SK-N-SH treated with all-trans-retinoic acid at 6 μM for 48 hours (cell line): ENCODE measurements around the gene UPK3B.
"Not testable (repeated sequence)": the region's sequence is repeated elsewhere in the genome, so short reads cannot be mapped to it uniquely, and the experiment has no call there.

Experiments used
- ATAC-seq: fragments of 200-7000 bp; cut with Tn5 transposase; 3 replicates; pipeline ENCODE4 v1.9.1; 2020; ENCODE audit warnings: mild to moderate bottlenecking, moderate library complexity
- BACH2 ChIP-seq: fragments of 250-450 bp; sonication (Bioruptor Pico); IDR thresholded peaks from 2 replicates; pipeline ENCODE4 v1.9.0; 2021; ENCODE audit warnings: mild to moderate bottlenecking, borderline replicate concordance
- CSDC2 ChIP-seq: fragments of 250-450 bp; sonication (Bioruptor Pico); IDR thresholded peaks from 2 replicates; pipeline ENCODE4 v1.5.0; 2020; ENCODE audit warnings: mild to moderate bottlenecking, moderate library complexity
- ESRRG ChIP-seq: fragments of 250-450 bp; sonication (Bioruptor Pico); IDR thresholded peaks from 2 replicates; pipeline ENCODE4 v1.6.1; 2021; ENCODE audit warnings: mild to moderate bottlenecking
- GLIS3 ChIP-seq: fragments of 250-450 bp; sonication (Bioruptor Pico); IDR thresholded peaks from 2 replicates; pipeline ENCODE4 v1.5.0; 2020; ENCODE audit warnings: mild to moderate bottlenecking, moderate library complexity
- ISL1 ChIP-seq: fragments of 250-450 bp; sonication (Bioruptor Pico); IDR thresholded peaks from 2 replicates; pipeline ENCODE4 v2.1.2; 2022; ENCODE audit warnings: mild to moderate bottlenecking, moderate library complexity
- PPARA ChIP-seq: fragments of 250-450 bp; sonication (Bioruptor Pico); IDR thresholded peaks from 2 replicates; pipeline ENCODE4 v1.5.0; 2020; ENCODE audit warnings: mild to moderate bottlenecking, borderline replicate concordance
- ZNF565 ChIP-seq: fragments of 450-650 bp; formaldehyde crosslinking; conservative IDR thresholded peaks from 2 replicates; pipeline ENCODE4 v1.5.0; 2020; ENCODE audit warnings: low read depth, mild to moderate bottlenecking, moderate library complexity
- ZNF8 ChIP-seq: fragments of 450-650 bp; formaldehyde crosslinking; IDR thresholded peaks from 2 replicates; pipeline ENCODE4 v1.5.0; 2020; ENCODE audit warnings: mild to moderate bottlenecking, moderate library complexity
- TF ChIP-seq, protein P1 (sequence below): fragments of 250-450 bp; sonication (Bioruptor Pico); IDR thresholded peaks from 2 replicates; pipeline ENCODE4 v1.5.1; 2021; ENCODE audit warnings: mild to moderate bottlenecking, moderate library complexity

The UPK3B gene

DNA sequence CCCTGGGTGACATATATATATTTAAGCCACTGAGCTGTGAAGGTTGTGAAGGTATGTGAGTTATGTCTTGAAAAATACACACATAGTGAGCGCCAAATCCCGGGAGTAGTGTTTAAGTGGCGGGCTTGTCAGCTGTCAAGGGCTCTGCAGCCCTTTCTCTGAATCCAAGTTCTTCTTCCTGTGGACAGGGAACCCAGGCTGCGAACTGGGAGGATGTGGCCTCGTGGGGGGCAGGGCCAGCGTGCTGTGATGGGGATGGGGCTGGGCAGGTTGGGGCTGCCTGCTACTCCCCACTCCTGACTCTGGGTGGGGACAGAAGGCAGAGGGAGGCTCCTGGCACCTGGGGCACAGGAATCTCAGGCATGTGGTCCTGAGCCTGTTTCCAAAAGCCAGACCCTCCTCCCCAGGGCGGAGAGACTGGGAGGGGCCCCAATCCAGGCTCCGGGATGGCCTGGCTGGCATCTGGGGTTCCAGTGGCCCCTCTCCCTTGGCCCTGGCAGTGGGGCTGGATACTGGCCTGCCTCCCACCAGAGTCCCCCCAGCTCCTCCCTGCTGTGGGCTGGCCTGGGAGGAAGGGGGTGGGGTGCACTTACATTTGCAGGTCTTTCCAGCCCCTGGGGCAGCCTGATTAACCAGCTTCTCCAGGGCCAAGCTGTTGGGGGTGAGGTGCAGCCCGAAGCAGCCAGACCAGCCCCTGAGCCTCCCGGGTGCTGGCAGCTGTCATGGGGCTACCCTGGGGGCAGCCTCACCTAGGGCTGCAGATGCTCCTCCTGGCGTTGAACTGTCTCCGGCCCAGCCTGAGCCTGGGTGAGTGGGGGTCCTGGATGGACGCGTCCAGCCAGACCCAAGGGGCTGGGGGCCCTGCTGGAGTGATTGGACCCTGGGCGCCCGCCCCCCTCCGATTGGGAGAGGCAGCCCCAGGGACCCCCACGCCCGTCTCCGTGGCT is at the start of gene UPK3B:
Gene UPK3B, plus strand, starts transcription at position 622 of the 947 bp plus-strand sequence. Its CDS starts 101 bp downstream, at position 723.
- peak; percentile 3 for ATAC-seq
- TF ChIP-seq ESRRG (CRISPR knock-in tag) (no peak), CSDC2 (CRISPR knock-in tag) (no peak), BACH2 (no peak), GLIS3 (CRISPR knock-in tag) (no peak), ZNF8 (CRISPR knock-in tag) (no peak), ZNF565 (CRISPR knock-in tag) (no peak), ISL1 (no peak), PPARA (no peak)
- TF ChIP-seq, protein P1, sequence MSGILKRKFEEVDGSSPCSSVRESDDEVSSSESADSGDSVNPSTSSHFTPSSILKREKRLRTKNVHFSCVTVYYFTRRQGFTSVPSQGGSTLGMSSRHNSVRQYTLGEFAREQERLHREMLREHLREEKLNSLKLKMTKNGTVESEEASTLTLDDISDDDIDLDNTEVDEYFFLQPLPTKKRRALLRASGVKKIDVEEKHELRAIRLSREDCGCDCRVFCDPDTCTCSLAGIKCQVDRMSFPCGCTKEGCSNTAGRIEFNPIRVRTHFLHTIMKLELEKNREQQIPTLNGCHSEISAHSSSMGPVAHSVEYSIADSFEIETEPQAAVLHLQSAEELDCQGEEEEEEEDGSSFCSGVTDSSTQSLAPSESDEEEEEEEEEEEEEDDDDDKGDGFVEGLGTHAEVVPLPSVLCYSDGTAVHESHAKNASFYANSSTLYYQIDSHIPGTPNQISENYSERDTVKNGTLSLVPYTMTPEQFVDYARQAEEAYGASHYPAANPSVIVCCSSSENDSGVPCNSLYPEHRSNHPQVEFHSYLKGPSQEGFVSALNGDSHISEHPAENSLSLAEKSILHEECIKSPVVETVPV, result no peak

DNA sequence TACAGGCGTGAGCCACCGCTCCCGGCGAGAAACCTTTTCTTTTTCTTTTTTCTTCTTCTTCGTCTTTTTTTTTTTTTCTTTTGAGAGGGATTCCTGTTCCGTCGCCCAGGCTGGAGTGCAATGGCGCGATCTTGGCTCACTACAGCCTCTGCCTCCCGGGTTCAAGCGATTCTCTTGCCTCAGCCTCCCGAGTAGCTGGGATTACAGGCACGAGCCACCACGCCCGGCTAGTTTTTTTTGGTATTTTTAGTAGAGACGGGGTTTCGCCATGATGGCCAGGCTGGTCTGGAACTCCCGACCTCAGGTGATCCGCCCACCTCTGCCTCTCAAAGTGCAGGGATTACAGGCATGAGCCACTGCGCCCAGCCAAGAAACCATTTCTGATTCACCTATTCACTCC is 49.6 kb upstream of the UPK3B start:
- ATAC-seq, result not testable (repeated sequence)

DNA sequence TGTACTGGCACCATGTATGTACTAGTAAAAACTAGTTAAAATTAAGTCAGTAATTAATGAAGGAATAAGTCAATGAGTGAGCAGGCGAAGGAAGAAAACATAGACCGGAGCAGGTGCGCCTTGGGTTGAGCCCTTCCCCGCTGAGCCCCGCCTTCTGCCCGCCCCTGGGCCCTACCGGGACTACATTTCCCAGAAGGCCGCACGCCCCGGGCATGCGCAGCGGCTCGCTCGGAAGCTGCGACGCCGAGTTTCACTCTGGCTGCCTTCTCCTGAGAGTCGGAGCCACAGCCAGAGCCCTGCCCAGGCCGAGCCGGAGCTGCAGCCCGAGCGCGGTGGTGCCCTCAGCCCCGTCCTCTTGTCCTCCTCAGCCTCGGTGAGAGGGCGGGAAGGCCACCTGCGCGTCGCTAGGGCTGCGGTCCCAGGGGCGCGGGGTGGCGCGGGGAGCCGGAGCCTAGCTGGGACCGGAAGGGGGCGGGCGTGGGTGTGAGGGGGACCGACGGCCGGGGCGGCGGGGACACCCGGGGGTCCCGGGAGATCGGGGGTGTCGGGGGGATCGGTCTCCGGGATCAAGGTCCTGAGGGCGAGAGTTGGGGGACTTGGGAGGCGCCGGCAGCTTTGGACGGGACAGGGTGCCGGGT is 48.8 kb upstream of the UPK3B start, which contains the start of gene DTX2:
Gene DTX2, plus strand, starts transcription at position 246 of the 638 bp plus-strand sequence. CDS start 18,801 bp downstream, outside the sequence.
- peak; percentile 99 for ATAC-seq

DNA sequence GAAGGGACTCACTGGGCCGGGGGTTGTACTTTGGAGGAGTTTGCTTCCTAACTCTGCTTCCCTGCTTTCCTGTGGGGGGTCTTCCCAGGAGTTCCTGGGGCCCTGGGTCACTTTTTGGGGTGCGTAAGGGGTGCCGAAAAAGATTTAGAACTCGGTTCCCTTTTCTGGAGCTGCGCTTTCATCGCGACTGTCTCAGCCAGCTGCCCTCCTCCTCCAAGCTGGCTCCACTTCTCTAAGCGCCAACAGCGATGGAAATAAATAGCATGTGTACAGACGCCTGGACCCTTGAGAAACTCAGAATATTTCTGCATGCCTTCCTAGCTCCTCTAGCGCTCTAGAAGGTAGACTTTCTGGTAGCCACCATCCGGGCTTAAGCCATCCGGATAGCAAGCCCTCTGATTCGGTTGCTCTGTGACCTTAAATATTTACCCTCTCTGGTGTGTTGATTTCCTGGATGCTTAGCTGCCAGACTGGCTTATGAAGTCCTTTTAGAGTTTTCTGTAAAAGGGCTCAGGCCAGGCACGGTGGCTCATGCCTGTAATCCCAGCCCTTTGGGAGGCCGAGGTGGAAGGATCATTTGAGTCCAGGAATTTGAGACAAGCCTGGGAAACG is 48.0 kb upstream of the UPK3B start:
- peak; percentile 47 for ATAC-seq

DNA sequence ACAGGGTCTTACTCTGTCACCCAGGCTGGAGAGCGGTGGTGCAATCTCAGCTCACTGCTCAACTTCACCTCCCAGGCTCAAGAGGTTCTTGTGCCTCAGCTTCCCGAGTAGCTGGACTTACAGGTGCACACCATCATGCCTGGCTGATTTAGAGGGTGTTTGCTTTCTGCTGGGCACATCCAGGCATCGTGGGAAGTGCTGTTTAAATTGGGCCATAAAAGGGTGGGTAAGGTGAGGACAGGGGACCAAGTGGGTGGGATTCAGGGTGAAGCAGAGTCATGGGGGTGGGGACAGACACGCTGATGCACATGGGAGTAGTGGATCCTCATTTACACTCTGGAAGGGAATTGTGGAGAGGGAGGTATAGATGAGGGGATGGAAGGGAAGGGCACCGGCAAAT is 45.4 kb upstream of the UPK3B start:
- ATAC-seq, result not testable (repeated sequence)

DNA sequence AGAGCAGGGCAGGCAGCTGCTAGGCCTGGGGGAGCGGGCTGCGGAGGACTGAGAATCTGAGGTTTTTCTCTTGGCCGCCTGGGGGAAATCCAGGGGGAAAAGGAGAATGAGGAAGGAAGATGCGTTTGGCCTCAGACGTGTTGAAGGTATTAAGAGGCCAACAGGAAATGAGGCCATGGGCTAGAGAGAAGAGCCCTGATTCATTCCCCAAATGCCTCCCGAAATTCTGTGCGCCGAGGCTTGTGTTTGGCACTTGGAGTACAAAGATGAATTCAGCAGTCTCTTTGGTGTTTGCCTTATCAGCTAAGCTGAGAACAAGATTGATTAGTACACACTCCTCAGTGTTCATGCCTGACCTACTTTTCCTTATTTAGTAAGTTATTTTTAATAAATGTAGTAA is 44.4 kb upstream of the UPK3B start:
- ATAC-seq, result not testable (repeated sequence)

DNA sequence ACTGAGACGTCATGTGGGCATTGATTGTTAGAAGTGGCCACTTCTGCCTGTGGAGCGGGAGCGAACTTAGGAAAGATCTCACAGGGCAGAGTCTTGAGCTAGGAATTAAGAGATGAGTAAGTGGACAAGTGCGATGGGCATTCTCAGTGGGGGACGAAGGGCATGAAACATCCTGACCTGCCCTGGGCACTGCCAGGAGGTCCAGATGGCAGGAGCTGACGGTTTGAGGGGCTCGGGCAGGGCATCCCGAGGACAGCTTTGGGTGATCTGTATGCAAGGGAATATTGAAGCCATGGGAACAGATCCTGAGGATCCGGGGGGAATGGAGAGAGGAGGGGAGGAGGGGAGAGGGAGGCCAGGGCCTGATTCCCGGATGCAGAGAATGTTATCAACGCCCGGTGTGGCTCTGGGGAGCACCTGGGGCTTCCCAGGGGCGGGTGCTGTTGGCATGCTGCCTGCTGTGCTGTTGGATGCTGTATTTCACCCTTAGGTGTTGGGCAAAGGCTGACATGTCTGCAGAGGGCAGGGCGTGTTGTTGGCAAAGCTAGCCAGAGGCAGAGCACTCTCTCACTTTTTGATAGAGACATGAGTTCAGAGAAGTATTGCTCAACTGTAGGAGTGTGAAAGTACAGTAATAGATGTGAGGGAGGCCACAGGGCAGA is 42.5 kb upstream of the UPK3B start:
- peak; percentile 30; the same call in 1 of the 3 replicates for ATAC-seq

DNA sequence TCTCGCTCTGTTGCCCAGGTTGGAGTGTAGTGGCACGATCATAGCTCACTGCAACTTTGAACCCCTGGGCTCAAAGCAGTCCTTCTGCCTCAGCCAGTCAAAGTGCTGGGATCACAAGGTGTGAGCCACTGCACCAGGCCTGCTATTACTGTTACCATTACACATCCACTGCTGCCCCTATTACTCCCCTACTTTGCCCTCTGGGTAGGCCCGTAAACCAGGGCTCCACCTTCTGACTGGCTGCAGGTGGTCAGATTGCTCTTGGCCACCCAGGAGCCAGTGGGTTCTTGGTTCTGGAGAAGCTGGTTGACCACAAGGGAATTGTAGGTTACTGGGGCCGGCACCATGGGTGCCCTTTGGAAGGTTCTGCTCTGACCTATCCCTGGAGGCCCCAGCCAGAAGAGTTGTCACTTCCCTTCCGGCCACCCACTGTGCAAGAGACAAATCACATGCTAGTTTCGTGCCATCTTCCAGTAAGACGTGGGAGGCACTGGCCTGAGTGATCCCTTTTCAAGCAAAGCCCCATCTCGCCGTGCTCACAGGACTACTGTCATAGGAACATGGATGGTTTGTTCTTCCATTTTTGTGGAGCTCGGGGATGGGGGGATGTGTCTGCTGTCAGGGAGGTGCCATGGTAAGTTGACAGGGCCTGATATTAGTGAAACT is 38.7 kb upstream of the UPK3B start:
- ATAC-seq, result not testable (repeated sequence)

DNA sequence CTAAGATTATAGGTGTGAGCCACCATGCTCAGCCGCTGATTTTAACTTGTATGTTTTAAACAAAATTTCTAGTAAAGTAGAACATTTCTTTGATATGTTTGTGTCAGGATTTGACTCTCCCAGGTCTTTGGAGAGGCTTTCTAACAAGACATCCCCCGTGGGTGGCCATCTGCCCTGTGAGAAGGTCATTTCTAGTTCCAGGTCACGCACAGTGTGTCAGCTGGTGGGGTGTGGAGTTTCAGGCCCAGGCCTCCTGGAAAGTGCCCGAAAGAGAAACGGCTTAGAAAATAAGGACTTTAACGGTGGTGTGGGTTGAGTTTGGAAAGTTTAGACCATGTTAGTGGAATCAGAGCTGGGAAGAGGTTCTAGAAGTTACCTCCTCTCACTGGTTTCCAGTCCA is 37.3 kb upstream of the UPK3B start:
- ATAC-seq, result not testable (repeated sequence)

DNA sequence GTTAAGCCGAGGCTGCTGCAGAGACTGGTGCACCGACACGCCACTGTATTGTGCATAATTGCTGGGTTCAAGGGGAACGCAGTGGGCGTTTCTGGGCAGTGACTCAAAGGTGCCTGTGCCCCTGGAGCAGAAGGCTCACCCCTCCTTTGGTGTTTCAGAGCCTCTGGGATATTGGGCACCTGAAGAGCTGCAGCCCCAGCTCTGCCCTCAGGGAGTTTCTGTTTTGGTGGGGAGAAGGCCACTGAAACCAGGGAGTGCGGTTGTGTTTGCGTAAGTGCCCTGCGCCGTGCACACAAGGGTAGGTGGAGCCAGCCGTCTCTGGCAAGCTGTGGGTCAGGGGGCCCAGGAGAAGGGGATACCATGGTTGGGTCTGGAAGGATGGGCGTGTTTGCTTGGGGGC is 34.1 kb upstream of the UPK3B start:
- ATAC-seq, result not testable (repeated sequence)

DNA sequence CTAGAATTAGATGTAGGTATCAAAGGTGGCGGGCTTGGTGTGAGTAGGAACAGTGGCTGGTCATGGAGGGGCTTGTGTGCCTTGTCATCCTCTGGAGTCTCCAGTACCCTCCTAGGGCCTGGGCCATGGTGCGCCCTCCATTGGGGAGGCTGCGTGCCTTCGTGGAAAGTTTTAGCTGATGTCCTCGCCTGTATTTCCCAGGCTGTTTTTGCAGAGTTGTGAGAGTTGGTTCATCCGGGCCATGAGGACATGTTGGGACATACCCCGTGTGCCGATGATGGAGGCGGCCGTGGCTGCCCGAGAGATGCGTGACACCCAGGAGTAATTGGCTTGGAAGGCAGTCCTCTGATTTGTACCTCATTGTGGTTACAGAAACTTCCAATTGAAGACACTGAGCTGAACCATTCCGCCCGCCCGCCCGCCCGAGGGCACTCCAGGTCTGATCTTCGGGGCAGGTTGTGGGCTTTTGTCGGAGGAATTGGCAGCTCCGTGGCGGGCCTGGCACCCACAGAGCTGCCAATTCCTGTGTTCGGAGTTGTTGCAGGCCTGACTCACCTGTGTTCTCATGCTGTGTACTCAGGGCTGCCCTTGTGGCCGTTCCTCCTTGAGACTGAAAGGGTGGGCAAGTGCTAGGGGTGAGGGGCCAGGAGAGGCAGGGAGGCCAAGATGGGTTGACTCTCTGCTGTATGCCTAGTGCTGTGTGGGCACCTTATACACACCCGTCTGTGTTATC is 33.4 kb upstream of the UPK3B start:
- ATAC-seq, result not testable (repeated sequence)

DNA sequence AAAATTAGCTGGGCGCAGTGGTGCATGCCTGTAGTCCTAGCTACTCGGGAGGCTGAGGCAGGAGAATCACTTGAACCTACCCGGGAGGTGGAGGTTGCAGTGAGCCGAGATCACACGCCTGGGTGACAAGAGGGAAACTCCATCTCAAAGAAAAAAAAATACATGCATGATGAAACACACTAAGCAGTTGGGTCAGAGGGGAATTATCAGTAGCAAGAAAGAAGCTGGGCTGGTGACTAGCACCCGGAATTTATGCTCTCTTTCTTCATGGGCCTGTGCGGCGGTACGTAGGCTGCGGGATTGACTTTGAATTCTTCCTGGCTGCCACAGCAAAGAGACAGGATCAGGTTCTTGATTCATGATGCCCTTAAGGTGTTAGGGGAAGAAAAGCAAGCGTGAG is 30.7 kb upstream of the UPK3B start:
- ATAC-seq, result not testable (repeated sequence)

DNA sequence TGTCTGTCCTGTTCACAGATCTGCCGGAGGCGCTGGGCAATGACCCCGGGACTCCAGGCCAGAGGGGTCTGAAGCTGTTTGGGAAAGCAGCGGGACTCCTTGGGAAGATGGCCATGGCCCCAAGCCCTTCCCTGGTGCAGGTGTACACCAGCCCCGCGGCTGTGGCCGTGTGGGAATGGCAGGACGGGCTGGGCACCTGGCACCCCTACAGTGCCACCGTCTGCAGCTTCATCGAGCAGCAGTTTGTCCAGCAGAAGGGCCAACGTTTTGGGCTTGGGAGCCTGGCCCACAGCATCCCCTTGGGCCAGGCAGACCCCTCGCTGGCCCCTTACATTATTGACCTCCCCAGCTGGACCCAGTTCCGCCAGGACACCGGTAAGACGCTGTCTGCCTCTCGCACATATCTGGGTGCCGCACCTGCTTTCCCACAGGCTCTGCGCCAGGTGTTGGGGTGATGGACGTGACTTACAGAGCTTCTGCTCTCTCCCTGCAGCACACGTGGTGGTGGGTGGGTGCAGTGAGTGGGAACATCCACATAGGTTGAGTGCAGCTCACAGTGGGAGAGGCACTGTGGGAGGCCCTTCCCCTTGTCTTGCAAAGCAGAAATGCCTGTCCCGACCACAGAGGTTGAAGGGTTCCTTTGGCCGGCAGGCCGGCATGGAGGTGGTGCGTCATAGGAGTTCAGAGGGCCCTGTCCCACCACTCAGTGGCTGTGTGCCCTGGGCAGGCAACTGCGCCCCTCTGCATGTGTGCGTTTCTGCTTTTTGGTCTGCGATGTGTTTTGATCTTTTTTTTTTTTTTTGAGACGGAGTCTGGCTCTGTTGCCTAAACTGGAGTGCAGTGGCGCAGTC is 29.7 kb upstream of the UPK3B start:
- not testable (repeated sequence) for ATAC-seq

DNA sequence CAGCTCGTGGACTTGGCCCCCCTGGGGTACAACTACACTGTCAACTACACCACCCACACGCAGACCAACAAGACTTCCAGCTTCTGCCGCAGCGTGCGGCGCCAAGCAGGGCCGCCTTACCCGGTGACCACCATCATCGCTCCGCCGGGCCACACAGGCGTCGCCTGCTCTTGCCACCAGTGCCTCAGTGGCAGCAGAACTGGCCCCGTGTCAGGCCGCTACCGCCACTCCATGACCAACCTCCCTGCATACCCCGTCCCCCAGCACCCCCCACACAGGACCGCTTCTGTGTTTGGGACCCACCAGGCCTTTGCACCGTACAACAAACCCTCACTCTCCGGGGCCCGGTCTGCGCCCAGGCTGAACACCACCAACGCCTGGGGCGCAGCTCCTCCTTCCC is 27.7 kb upstream of the UPK3B start:
- not testable (repeated sequence) for ATAC-seq

DNA sequence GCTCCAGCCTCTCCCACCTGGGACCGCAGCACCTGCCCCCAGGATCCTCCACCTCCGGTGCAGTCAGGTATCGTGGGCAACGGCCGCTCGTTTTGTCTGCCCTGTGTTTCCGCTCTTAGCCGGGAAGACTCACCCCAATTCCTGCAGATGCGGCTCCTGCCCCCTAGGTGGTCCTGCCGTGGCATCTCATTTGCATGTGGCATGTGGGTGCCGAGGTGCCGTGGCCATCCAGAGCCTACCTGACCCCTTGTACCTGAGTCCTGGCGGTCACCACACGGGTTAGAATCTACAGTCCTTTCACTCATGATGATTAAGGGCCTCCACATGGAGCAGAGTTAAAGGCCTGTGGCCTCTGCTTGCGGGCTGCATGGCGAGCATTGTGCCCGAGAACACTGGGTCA is 27.3 kb upstream of the UPK3B start:
- not testable (repeated sequence) for ATAC-seq

DNA sequence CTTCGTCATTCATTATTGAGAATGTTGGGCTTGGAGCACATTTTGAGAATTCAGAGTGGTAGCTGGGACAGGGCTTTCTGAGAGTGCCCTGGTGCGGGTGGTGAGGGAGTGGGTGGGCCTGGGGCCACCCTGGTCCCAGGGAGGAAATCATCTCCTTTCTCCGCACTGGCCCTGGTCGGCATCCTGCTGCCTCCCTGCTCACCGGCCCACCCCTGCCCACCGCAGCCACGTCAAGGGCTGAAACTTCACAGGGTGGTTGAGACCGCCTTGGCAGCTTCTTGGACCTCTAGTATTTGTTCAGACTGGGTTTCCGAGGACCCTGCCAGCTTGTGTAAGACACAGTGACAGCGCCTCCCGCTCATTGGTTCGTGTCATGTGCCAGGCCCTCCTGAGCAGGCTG is 25.9 kb upstream of the UPK3B start:
- not testable (repeated sequence) for ATAC-seq
